PC-9 (cell line): ENCODE results near the gene LEKR1. TPM values are rescaled to one million over a fixed set of nuclear protein-coding genes. Genes with fewer than 3 reads are reported as not detected.

Source experiments
- BruUV-seq: library from RNA; stranded (reverse); fragments of 400-500 nt; replicated peaks from 2 replicates; lab custom pipeline; 2021; lab: Mats Ljungman, UMichigan
- CTCF ChIA-PET: fragments of 300-600 bp; sonication (Branson Sonifier 250); formaldehyde crosslinking; loops from one replicate; lab custom pipeline; 2022; ENCODE audit warnings: antibody characterized with exemption; lab: Charles Lee
- POLR2A ChIA-PET: fragments of 300-600 bp; sonication (Branson Sonifier 250); formaldehyde crosslinking; loops from one replicate; lab custom pipeline; 2022; ENCODE audit warnings: antibody characterized with exemption; ENCODE audit not compliant: unreplicated experiment; lab: Charles Lee
- DNase-seq, 2 experiments: peaks; one replicate each; pipeline versions ENCODE4 v3.0.0 to v3.0.0-alpha.2; 2015 to 2022; ENCODE audit warnings: mixed read lengths in 1 of 2
- H2AFZ ChIP-seq: fragments of 200-600 bp; sonication (generic); 2 replicates; pipeline ENCODE4 v1.8.1; 2017; ENCODE audit warnings: antibody characterized with exemption
- H3F3A ChIP-seq: fragments of 200-600 bp; sonication (generic); 2 replicates; pipeline ENCODE4 v1.8.1; 2017; ENCODE audit warnings: antibody characterized with exemption, mild to moderate bottlenecking, low read depth; ENCODE audit not compliant: insufficient read depth
- H3K27ac ChIP-seq: fragments of 200-600 bp; sonication (generic); 2 replicates; pipeline ENCODE4 v1.6.1; 2016; ENCODE audit warnings: mixed run types
- H3K27me3 ChIP-seq: fragments of 200-600 bp; sonication (generic); 2 replicates; pipeline ENCODE4 v1.6.1; 2016; ENCODE audit warnings: low read depth, mixed run types; ENCODE audit not compliant: insufficient read depth
- H3K36me3 ChIP-seq: fragments of 200-600 bp; sonication (generic); 2 replicates; pipeline ENCODE4 v1.6.1; 2016; ENCODE audit warnings: low read depth, mixed run types
- H3K4me1 ChIP-seq: fragments of 200-600 bp; sonication (generic); replicated peaks from 2 replicates; pipeline ENCODE4 v1.6.1; 2016; ENCODE audit warnings: mixed run types; ENCODE audit not compliant: insufficient read depth
- H3K4me2 ChIP-seq: fragments of 200-600 bp; sonication (generic); 2 replicates; pipeline ENCODE4 v1.6.1; 2017; ENCODE audit warnings: mixed run types
- H3K4me3 ChIP-seq: fragments of 200-600 bp; sonication (generic); 2 replicates; pipeline ENCODE4 v1.6.1; 2016; ENCODE audit warnings: mixed run types
- H3K79me2 ChIP-seq: fragments of 200-600 bp; sonication (generic); 2 replicates; pipeline ENCODE4 v1.6.1; 2017; ENCODE audit warnings: low read depth, mixed run types
- H3K9me2 ChIP-seq: fragments of 200-600 bp; sonication (generic); 2 replicates; pipeline ENCODE4 v1.8.1; 2017; ENCODE audit warnings: mild to moderate bottlenecking; ENCODE audit not compliant: insufficient read depth
- H3K9me3 ChIP-seq: fragments of 200-600 bp; sonication (generic); 2 replicates; pipeline ENCODE4 v1.8.1; 2016; ENCODE audit warnings: low read depth; ENCODE audit not compliant: insufficient read depth
- H4K20me1 ChIP-seq: fragments of 200-600 bp; sonication (generic); 2 replicates; pipeline ENCODE4 v1.8.1; 2017; ENCODE audit not compliant: insufficient read depth
- EZH2 ChIP-seq: fragments of 200-600 bp; sonication (generic); IDR thresholded peaks from 2 replicates; pipeline ENCODE4 v1.8.0; 2017; ENCODE audit warnings: antibody characterized with exemption, low read depth
- intact Hi-C: fragments of 100-400 bp; cut with micrococcal nuclease; formaldehyde crosslinking; loops from one replicate; pipeline ENCODE4 v1.10.0; 2022; ENCODE audit not compliant: unreplicated experiment
- total RNA-seq: library from RNA; stranded (reverse); gene quantifications from 2 replicates; pipeline ENCODE4 v1.2.3, GENCODE V29; 2021
- TF ChIP-seq, protein P1 (sequence below): fragments of 200-600 bp; sonication (generic); conservative IDR thresholded peaks from 2 replicates; pipeline ENCODE4 v1.6.1; 2017; ENCODE audit warnings: mixed run types, antibody characterized with exemption, mild to moderate bottlenecking, moderate library complexity

LEKR1 gene
- total RNA-seq, 1 experiment from 2014 or later = 3.9 TPM

- Histone ChIP-seq H3K27ac (peak overlapping the region; percentile 99), H2AFZ (peak overlapping the region; percentile 76), H3K27me3 (no peaks in the 10 kb centered on the region), H3K4me1 (peaks cover 46% of the 10 kb centered on the region), H4K20me1 (no peaks in the 10 kb centered on the region), H3K36me3 (no peaks in the 10 kb centered on the region), H3K79me2 (no peaks in the 10 kb centered on the region), H3K9me2 (no peaks in the 10 kb centered on the region), H3K9me3 (no peaks in the 10 kb centered on the region), H3K4me3 (peak overlapping the region; percentile 62), H3K4me2 (peak overlapping the region; percentile 99), H3F3A (peaks cover 34% of the 10 kb centered on the region)
- peak; percentile 90 to 97 for DNase-seq
- POLR2A ChIA-PET = interaction anchor here (0.5 to 2.5 kb wide), 29 partner anchors 11 to 1357 kb away, joined by 3 to 41 read pairs (median 4); partner anchors contain the start of genes SSR3 and TIPARP
- TF ChIP-seq, protein P1, sequence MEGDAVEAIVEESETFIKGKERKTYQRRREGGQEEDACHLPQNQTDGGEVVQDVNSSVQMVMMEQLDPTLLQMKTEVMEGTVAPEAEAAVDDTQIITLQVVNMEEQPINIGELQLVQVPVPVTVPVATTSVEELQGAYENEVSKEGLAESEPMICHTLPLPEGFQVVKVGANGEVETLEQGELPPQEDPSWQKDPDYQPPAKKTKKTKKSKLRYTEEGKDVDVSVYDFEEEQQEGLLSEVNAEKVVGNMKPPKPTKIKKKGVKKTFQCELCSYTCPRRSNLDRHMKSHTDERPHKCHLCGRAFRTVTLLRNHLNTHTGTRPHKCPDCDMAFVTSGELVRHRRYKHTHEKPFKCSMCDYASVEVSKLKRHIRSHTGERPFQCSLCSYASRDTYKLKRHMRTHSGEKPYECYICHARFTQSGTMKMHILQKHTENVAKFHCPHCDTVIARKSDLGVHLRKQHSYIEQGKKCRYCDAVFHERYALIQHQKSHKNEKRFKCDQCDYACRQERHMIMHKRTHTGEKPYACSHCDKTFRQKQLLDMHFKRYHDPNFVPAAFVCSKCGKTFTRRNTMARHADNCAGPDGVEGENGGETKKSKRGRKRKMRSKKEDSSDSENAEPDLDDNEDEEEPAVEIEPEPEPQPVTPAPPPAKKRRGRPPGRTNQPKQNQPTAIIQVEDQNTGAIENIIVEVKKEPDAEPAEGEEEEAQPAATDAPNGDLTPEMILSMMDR = no peak
- no peak for TF ChIP-seq EZH2
- no TSS peak for BruUV-seq
- intact Hi-C loops = loop anchor here (1.0 to 10.0 kb wide), 4 partner anchors 263 to 1214 kb away; partner anchors contain the start of genes GMPS, LEKR1 and TIPARP
- CTCF ChIA-PET = interaction anchor here (0.6 to 2.4 kb wide), 7 partner anchors 33 to 553 kb away, joined by 3 to 7 read pairs (median 3); no protein-coding TSS in a partner anchor
Measured at GRCh38 chr3:157088601-157089454, 262.7 kb downstream of the LEKR1 start.

DNA sequence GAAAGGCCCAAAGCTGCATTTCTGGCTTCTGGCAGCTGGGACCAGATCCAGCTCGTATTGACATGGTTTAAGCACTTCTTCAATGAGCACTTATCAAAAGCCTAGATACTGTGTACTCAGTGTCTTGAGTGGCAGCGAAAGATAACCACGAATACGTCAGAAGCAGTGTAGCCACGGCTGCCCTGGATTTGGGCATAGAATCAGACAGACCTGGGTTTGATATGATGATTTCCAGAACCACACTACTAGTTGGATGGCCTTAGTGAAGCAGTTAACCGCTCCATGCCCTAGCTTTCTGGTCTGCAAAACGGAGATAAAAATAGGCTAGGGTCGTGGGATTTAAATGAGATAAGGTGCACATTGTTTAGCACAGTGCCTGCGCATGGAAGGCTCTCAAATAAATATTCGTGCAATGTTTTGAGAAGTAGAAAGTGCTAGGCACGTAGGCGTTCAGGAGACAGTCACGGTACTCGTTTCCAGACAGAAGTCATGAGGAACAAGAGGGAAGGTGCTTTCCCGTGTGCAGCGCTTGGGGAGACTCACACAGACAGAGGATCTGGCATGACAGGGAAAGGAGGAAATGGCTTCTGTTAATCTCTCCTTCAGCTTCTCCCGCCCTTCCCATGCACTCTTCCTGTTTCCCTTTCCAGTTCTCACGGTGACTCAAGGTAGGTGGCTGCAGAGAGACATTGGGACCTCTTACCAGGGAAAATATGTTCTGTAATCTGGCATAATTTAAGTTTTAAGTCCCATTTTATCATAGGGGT is 263.5 kb downstream of the LEKR1 start:
- Histone ChIP-seq H3K4me1 (peaks cover 42% of the 10 kb centered on the region), H3K27ac (peak overlapping the region; percentile 99), H3K27me3 (no peaks in the 10 kb centered on the region), H3K79me2 (no peaks in the 10 kb centered on the region), H3K4me2 (peak overlapping the region; percentile 99), H4K20me1 (no peaks in the 10 kb centered on the region), H3K9me2 (no peaks in the 10 kb centered on the region), H3K36me3 (no peaks in the 10 kb centered on the region), H3F3A (peaks cover 34% of the 10 kb centered on the region), H3K9me3 (no peaks in the 10 kb centered on the region), H3K4me3 (peak overlapping the region; percentile 62; the same call in 1 of the 2 replicates), H2AFZ (peak overlapping the region; percentile 76)
- BruUV-seq = no TSS peak
- TF ChIP-seq, protein P1 = no peak
- no peak for TF ChIP-seq EZH2
- ChIA-PET POLR2A (interaction anchor here (0.5 to 2.5 kb wide), 20 partner anchors 10 to 1358 kb away, joined by 3 to 41 read pairs (median 5); no protein-coding TSS in a partner anchor), CTCF (interaction anchor here (0.6 to 1.3 kb wide), 7 partner anchors 33 to 554 kb away, joined by 3 to 7 read pairs (median 3); no protein-coding TSS in a partner anchor)
- intact Hi-C loops = loop anchor here (1.0 to 10.0 kb wide), 3 partner anchors 263 to 1215 kb away; partner anchors contain the start of genes GMPS and LEKR1
- DNase-seq = peak; percentile 49 to 52
